Measurements from ENCODE around the gene STX16.

The STX16 gene

GRCh38 chr20:58629215-58629580 lies 21.9 kb upstream of the STX16 start:
- Histone ChIP-seq H3K27ac (replicated peaks) (no peak overlapping the region), H3K27me3 (ENCODE audit: insufficient read depth, poor library complexity, severe bottlenecking) (no peaks in the 10 kb centered on the region), H3K4me3 (replicated peaks; ENCODE audit: insufficient read depth, low read length) (no peak overlapping the region)
- no peak for DNase-seq (ENCODE audit: low read depth in 1 of 2, low spot score in 1 of 2)
- TF ChIP-seq, protein P1, sequence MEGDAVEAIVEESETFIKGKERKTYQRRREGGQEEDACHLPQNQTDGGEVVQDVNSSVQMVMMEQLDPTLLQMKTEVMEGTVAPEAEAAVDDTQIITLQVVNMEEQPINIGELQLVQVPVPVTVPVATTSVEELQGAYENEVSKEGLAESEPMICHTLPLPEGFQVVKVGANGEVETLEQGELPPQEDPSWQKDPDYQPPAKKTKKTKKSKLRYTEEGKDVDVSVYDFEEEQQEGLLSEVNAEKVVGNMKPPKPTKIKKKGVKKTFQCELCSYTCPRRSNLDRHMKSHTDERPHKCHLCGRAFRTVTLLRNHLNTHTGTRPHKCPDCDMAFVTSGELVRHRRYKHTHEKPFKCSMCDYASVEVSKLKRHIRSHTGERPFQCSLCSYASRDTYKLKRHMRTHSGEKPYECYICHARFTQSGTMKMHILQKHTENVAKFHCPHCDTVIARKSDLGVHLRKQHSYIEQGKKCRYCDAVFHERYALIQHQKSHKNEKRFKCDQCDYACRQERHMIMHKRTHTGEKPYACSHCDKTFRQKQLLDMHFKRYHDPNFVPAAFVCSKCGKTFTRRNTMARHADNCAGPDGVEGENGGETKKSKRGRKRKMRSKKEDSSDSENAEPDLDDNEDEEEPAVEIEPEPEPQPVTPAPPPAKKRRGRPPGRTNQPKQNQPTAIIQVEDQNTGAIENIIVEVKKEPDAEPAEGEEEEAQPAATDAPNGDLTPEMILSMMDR (IDR thresholded peaks at IDR 0.05; ENCODE audit: insufficient read depth, low read length): no peak

- Histone ChIP-seq H3K4me3 (replicated peaks; ENCODE audit: insufficient read depth, low read length) (no peak overlapping the region), H3K27ac (replicated peaks) (no peak overlapping the region), H3K27me3 (ENCODE audit: insufficient read depth, poor library complexity, severe bottlenecking) (no peaks in the 10 kb centered on the region)
- no peak for DNase-seq (ENCODE audit: low read depth in 1 of 2, low spot score in 1 of 2)
- TF ChIP-seq, protein P1 (IDR thresholded peaks at IDR 0.05; ENCODE audit: insufficient read depth, low read length): no peak
- TF ChIP-seq GABPA (IDR thresholded peaks at IDR 0.05; ENCODE audit: low read depth) (no peak), SPI1 (IDR thresholded peaks at IDR 0.05; ENCODE audit: borderline replicate concordance, low read depth) (no peak), REST (IDR thresholded peaks at IDR 0.05; ENCODE audit: insufficient replicate concordance, low read depth) (no peak), POLR2AphosphoS5 (IDR thresholded peaks at IDR 0.05; ENCODE audit: low read depth) (no peak)
Observed at GRCh38 chr20:58630063-58630462, 21.0 kb upstream of the STX16 start.

GRCh38 chr20:58633161-58634053 lies 17.7 kb upstream of the STX16 start:
- Histone ChIP-seq H3K4me3 (replicated peaks; ENCODE audit: insufficient read depth, low read length) (no peak overlapping the region), H3K27ac (replicated peaks) (no peak overlapping the region), H3K27me3 (ENCODE audit: insufficient read depth, poor library complexity, severe bottlenecking) (no peaks in the 10 kb centered on the region)
- no peak for DNase-seq (ENCODE audit: low read depth in 1 of 2, low spot score in 1 of 2)
- TF ChIP-seq POLR2AphosphoS5 (IDR thresholded peaks at IDR 0.05; ENCODE audit: low read depth): no peak
- no peak for TF ChIP-seq SPI1 (IDR thresholded peaks at IDR 0.05; ENCODE audit: borderline replicate concordance, low read depth)
- no peak for TF ChIP-seq REST (IDR thresholded peaks at IDR 0.05; ENCODE audit: insufficient replicate concordance, low read depth)
- no peak for TF ChIP-seq GABPA (IDR thresholded peaks at IDR 0.05; ENCODE audit: low read depth)

DNA sequence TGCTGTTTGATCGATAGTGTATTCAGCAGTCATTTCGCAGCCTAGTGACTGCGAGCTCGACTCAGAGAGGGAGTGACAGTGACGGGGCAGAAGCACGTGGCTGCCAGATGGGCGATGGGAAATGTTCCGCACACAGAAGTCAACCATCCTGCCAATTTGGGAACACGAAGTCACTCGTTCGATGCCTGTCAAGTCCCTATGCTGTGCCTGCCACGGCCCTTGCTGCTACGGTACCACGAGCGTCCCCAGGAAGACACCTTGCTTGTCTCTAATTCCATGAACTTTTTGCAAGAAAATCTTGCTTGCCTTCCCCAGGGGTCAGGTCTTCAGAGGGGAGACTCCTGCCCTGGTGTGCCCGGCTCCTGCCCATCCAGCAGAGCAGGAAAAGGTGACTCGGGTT lies 17.0 kb upstream of the STX16 start:
- TF ChIP-seq GABPA (IDR thresholded peaks at IDR 0.05; ENCODE audit: low read depth) (no peak), POLR2AphosphoS5 (IDR thresholded peaks at IDR 0.05; ENCODE audit: low read depth) (no peak), SPI1 (IDR thresholded peaks at IDR 0.05; ENCODE audit: borderline replicate concordance, low read depth) (no peak), REST (IDR thresholded peaks at IDR 0.05; ENCODE audit: insufficient replicate concordance, low read depth) (no peak)
- TF ChIP-seq, protein P1 (IDR thresholded peaks at IDR 0.05; ENCODE audit: insufficient read depth, low read length): no peak
- Histone ChIP-seq H3K27me3 (ENCODE audit: insufficient read depth, poor library complexity, severe bottlenecking) (no peaks in the 10 kb centered on the region), H3K27ac (replicated peaks) (no peak overlapping the region), H3K4me3 (replicated peaks; ENCODE audit: insufficient read depth, low read length) (no peak overlapping the region)
- DNase-seq (ENCODE audit: low read depth in 1 of 2, low spot score in 1 of 2): no peak

All from HL-60 (cell line).